Endothelial cell of umbilical vein (primary cell): ENCODE data around the gene MGAT5. TPM values are rescaled to one million over a fixed set of nuclear protein-coding genes. Genes with fewer than 3 reads are reported as not detected.

ENCODE experiments used
- BruUV-seq: library from RNA; stranded (reverse); fragments of 400-500 nt; replicated peaks from 2 replicates; lab custom pipeline; 2021; lab: Mats Ljungman, UMichigan
- CTCF ChIA-PET: fragments of 300-600, 350-600 bp; sonication (Branson Sonifier 250); formaldehyde crosslinking; loops from one replicate; lab custom pipeline; 2021; ENCODE audit warnings: antibody characterized with exemption, inconsistent platforms; lab: Charles Lee
- POLR2A ChIA-PET: fragments of 300-600, 350-600 bp; sonication (Branson Sonifier 250); formaldehyde crosslinking; loops from one replicate; lab custom pipeline; 2021; ENCODE audit warnings: antibody characterized with exemption, inconsistent platforms; lab: Charles Lee
- DNase-seq: peaks from one replicate; pipeline ENCODE4 v3.0.0-alpha.2; 2011; ENCODE audit warnings: low read depth, low spot score
- FAIRE-seq: peaks from 2 replicates; lab custom pipeline; 2011; peaks lifted over from hg19 to GRCh38; lab: Jason Lieb, UNC
- H2AFZ ChIP-seq: 2 replicates; pipeline ENCODE4 v1.6.0; 2012; ENCODE audit warnings: low read depth, low read length, control low read depth, inconsistent platforms
- H3K27ac ChIP-seq: 2 replicates; pipeline ENCODE4 v1.5.1; 2011; ENCODE audit warnings: low read depth, mild to moderate bottlenecking, control low read depth, low read length, moderate library complexity; ENCODE audit not compliant: insufficient read depth
- H3K27me3 ChIP-seq, 2 experiments: 2 replicates each; pipeline versions ENCODE4 v1.6.0 to v1.6.1; 2011; ENCODE audit warnings: low read length in 2 of 2, mixed read lengths in 1 of 2; ENCODE audit not compliant: control insufficient read depth in 2 of 2, insufficient read depth in 2 of 2
- H3K36me3 ChIP-seq, 2 experiments: 2 replicates in 1 of 2; 3 replicates in 1 of 2; pipeline ENCODE4 v1.5.1; 2011; ENCODE audit warnings: low read length in 2 of 2, mild to moderate bottlenecking in 1 of 2, moderate library complexity in 1 of 2; ENCODE audit not compliant: control insufficient read depth in 2 of 2, insufficient read depth in 2 of 2; ENCODE audit errors: extremely low read depth in 1 of 2
- H3K4me1 ChIP-seq: 3 replicates; pipeline ENCODE4 v1.5.1; 2011; ENCODE audit warnings: mild to moderate bottlenecking, low read length; ENCODE audit not compliant: control insufficient read depth, insufficient read depth; ENCODE audit errors: extremely low read depth
- H3K4me2 ChIP-seq: 2 replicates; pipeline ENCODE4 v1.6.1; 2011; ENCODE audit warnings: low read length, control low read depth, mixed read lengths; ENCODE audit not compliant: insufficient read depth
- H3K4me3 ChIP-seq, 3 experiments: fragments of 200-600 bp in 1 of 3; sonication (generic), shearing (Covaris generic) in 1 of 3; replicated peaks in 1 of 3; 2 replicates each; pipeline ENCODE4 v1.5.1; 2011 to 2016; ENCODE audit warnings: control low read depth in 3 of 3, low read length in 3 of 3, mild to moderate bottlenecking in 2 of 3, inconsistent platforms in 1 of 3, low read depth in 1 of 3, moderate library complexity in 1 of 3; ENCODE audit not compliant: insufficient read depth in 1 of 3
- H3K79me2 ChIP-seq: 2 replicates; pipeline ENCODE4 v1.6.0; 2012; ENCODE audit warnings: low read length, inconsistent platforms; ENCODE audit not compliant: control insufficient read depth, insufficient read depth
- H3K9ac ChIP-seq: replicated peaks from 2 replicates; pipeline ENCODE3; 2011; ENCODE audit warnings: low read length, control low read depth; ENCODE audit not compliant: insufficient read depth; ENCODE audit errors: extremely low read depth
- H3K9me1 ChIP-seq: replicated peaks from 3 replicates; pipeline ENCODE4 v1.6.0; 2011; ENCODE audit warnings: mild to moderate bottlenecking, low read length; ENCODE audit not compliant: control insufficient read depth, insufficient read depth; ENCODE audit errors: extremely low read depth
- H3K9me3 ChIP-seq: replicated peaks from 2 replicates; pipeline ENCODE4 v1.5.1; 2012; ENCODE audit warnings: low read length, inconsistent platforms; ENCODE audit not compliant: control insufficient read depth, insufficient read depth
- H4K20me1 ChIP-seq: replicated peaks from 2 replicates; pipeline ENCODE3; 2011; ENCODE audit warnings: mild to moderate bottlenecking, low read length; ENCODE audit not compliant: control insufficient read depth, insufficient read depth; ENCODE audit errors: extremely low read depth
- EZH2 ChIP-seq: IDR thresholded peaks from 2 replicates; pipeline ENCODE4 v1.6.1; 2012; ENCODE audit warnings: borderline replicate concordance, low read depth, mild to moderate bottlenecking, moderate library complexity, low read length, inconsistent platforms; ENCODE audit not compliant: severe bottlenecking
- FOS ChIP-seq: IDR thresholded peaks from 2 replicates; pipeline ENCODE4 v1.6.1; 2011; ENCODE audit warnings: mild to moderate bottlenecking, low read length, moderate library complexity, borderline replicate concordance; ENCODE audit not compliant: insufficient read depth
- GATA2 ChIP-seq: IDR thresholded peaks from 2 replicates; pipeline ENCODE4 v1.7.0; 2011; ENCODE audit warnings: low read depth, mild to moderate bottlenecking, moderate library complexity, mixed read lengths, low read length; ENCODE audit not compliant: insufficient read length, insufficient read depth
- JUN ChIP-seq: IDR thresholded peaks from 2 replicates; pipeline ENCODE4 v1.6.1; 2011; ENCODE audit warnings: borderline replicate concordance, low read depth; ENCODE audit not compliant: insufficient read length, insufficient read depth
- MYC ChIP-seq: IDR thresholded peaks from one replicate; pipeline ENCODE4 v1.6.1; 2011; ENCODE audit warnings: mild to moderate bottlenecking, low read depth, low read length
- POLR2A ChIP-seq: IDR thresholded peaks from 2 replicates; pipeline ENCODE4 v1.6.1; 2012; ENCODE audit warnings: low read depth, mild to moderate bottlenecking, control low read depth, low read length
- POLR2AphosphoS5 ChIP-seq: IDR thresholded peaks from 2 replicates; pipeline ENCODE4 v1.6.1; 2012; ENCODE audit warnings: low read depth, mild to moderate bottlenecking, control low read depth, low read length, moderate library complexity; ENCODE audit not compliant: insufficient read depth
- dilution Hi-C: fragments of 300-500 bp; cut with MboI; formaldehyde crosslinking; loops from one replicate; pipeline ENCODE4 v1.15.0; 2019; ENCODE audit warnings: low sequenced_read_pairs; ENCODE audit not compliant: extremely low pct_ligation_motif_present
- intact Hi-C: fragments of 100-400 bp; cut with micrococcal nuclease; formaldehyde crosslinking; loops from one replicate; pipeline ENCODE4 v1.10.0; 2022
- polyA plus RNA-seq, 4 experiments: library from polyadenylated mRNA; depleted of rRNA in 3 of 4; stranded (reverse) in 3 of 4; unstranded in 1 of 4; fragments of >200 nt; gene quantifications; 2 replicates each; pipeline versions ENCODE4 v1.2.1 to v1.2.3, GENCODE V29; 2011 to 2012; ENCODE audit warnings: missing spikeins in 1 of 4
- total RNA-seq: library from RNA; stranded (reverse); gene quantifications from 2 replicates; pipeline ENCODE4 v1.2.3, GENCODE V29; 2021
- TF ChIP-seq, protein P1 (sequence below), 2 donors: IDR thresholded peaks; 1 replicate in 1 of 2; 2 replicates in 1 of 2; pipeline ENCODE4 v1.5.1; 2011; ENCODE audit warnings: low read length in 2 of 2, mild to moderate bottlenecking in 2 of 2, moderate library complexity in 2 of 2, control low read depth in 1 of 2, inconsistent platforms in 1 of 2, low read depth in 1 of 2; ENCODE audit not compliant: insufficient read depth in 1 of 2; ENCODE audit errors: extremely low read depth in 1 of 2
- TF ChIP-seq, protein P2 (sequence below): IDR thresholded peaks from 2 replicates; pipeline ENCODE4 v1.6.1; 2011; ENCODE audit not compliant: insufficient read depth, insufficient read length

The MGAT5 gene
- total and polyA plus RNA-seq, 2 donors (not counting 3 experiments of a cell fraction or from before 2014, with no cell fraction given) = 17.7 to 84.1 TPM

GRCh38 chr2:134412639-134412999 lies 158.7 kb downstream of the MGAT5 start:
- Histone ChIP-seq H2AFZ (no peak overlapping the region), H3K79me2 (no peaks in the 10 kb centered on the region), H3K27ac (no peak overlapping the region), H3K9me3 (no peaks in the 10 kb centered on the region), H3K36me3 (peaks cover 0 to 2% of the 10 kb centered on the region in 2 experiments), H3K9ac (no peak overlapping the region), H3K27me3 (no peaks in the 10 kb centered on the region), H3K4me1 (peaks cover 43% of the 10 kb centered on the region), H3K9me1 (no peaks in the 10 kb centered on the region), H3K4me3 (no peak overlapping the region), H4K20me1 (no peaks in the 10 kb centered on the region), H3K4me2 (no peak overlapping the region)
- POLR2A ChIA-PET = interaction anchor here (1.1 kb wide), 1 partner anchor 294 kb away, joined by 4 read pairs; no protein-coding TSS in a partner anchor
- CTCF ChIA-PET = interaction anchor here (0.9 to 6.7 kb wide), 40 partner anchors 8 to 527 kb away, joined by 3 to 204 read pairs (median 6); partner anchors contain the start of gene MGAT5
- dilution Hi-C loops (no loop called here), intact Hi-C loops (loop anchor here (1.0 to 5.0 kb wide), 9 partner anchors 34 to 526 kb away; no protein-coding TSS in a partner anchor)
- DNase-seq (no peak), FAIRE-seq (no peak)
- no peak for TF ChIP-seq EZH2
- no peak for TF ChIP-seq GATA2
- TF ChIP-seq, protein P1, sequence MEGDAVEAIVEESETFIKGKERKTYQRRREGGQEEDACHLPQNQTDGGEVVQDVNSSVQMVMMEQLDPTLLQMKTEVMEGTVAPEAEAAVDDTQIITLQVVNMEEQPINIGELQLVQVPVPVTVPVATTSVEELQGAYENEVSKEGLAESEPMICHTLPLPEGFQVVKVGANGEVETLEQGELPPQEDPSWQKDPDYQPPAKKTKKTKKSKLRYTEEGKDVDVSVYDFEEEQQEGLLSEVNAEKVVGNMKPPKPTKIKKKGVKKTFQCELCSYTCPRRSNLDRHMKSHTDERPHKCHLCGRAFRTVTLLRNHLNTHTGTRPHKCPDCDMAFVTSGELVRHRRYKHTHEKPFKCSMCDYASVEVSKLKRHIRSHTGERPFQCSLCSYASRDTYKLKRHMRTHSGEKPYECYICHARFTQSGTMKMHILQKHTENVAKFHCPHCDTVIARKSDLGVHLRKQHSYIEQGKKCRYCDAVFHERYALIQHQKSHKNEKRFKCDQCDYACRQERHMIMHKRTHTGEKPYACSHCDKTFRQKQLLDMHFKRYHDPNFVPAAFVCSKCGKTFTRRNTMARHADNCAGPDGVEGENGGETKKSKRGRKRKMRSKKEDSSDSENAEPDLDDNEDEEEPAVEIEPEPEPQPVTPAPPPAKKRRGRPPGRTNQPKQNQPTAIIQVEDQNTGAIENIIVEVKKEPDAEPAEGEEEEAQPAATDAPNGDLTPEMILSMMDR (IDR thresholded peaks at IDR 0.05; ENCODE audit: extremely low read depth in 1 of 2, insufficient read depth in 1 of 2, low read depth in 1 of 2, low read length in 2 of 2) = no peak
- no peak for TF ChIP-seq JUN
- TF ChIP-seq FOS = no peak
- TF ChIP-seq MYC = no peak
- no peak for TF ChIP-seq POLR2AphosphoS5
- TF ChIP-seq, protein P2, sequence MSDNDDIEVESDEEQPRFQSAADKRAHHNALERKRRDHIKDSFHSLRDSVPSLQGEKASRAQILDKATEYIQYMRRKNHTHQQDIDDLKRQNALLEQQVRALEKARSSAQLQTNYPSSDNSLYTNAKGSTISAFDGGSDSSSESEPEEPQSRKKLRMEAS = no peak
- no peak for TF ChIP-seq POLR2A
- BruUV-seq = no TSS peak
